PC-9 (cell line): ENCODE results near the gene KIF4B.

Source experiments
- CTCF ChIP-seq: fragments of 200-600 bp; sonication (generic); conservative IDR thresholded peaks from 2 replicates; pipeline ENCODE4 v1.6.1; 2017; ENCODE audit warnings: mixed run types, antibody characterized with exemption, mild to moderate bottlenecking, moderate library complexity
- EZH2 ChIP-seq: fragments of 200-600 bp; sonication (generic); IDR thresholded peaks from 2 replicates; pipeline ENCODE4 v1.8.0; 2017; ENCODE audit warnings: antibody characterized with exemption, low read depth

- no peak for TF ChIP-seq CTCF
- TF ChIP-seq EZH2, result no peak
Observed at GRCh38 chr5:155017610-155018009, 4.1 kb downstream of the KIF4B start.
